ENCODE measurements around the gene BSND.

DNA sequence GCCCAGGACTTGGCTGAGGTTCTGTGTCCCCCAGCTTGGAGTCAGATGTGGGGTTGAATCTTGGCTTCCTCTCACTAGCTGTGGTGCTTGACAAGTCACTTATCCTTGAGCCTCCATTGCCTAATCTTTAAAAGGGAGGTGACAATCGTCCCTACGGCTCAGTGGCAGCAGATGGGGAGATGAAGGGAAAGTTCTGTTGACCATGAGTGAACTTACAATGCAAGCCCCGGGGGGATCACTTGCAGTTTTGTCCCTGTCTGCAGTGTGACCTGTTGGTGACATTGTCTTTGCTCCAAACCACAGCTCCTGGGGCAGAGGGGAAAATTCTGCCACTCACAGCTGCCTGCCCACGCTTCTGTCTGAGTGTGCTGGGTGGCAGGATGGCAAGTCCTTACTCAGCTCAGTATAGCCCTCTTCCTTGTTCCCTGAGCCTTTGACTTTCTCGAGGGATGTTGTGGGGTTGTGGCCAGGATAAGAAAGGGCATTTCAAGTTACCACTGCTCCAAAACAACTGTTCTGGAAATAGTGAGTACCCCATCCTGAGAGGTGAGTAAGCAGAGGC is 42.3 kb downstream of the BSND start:
- TF ChIP-seq, protein P1, sequence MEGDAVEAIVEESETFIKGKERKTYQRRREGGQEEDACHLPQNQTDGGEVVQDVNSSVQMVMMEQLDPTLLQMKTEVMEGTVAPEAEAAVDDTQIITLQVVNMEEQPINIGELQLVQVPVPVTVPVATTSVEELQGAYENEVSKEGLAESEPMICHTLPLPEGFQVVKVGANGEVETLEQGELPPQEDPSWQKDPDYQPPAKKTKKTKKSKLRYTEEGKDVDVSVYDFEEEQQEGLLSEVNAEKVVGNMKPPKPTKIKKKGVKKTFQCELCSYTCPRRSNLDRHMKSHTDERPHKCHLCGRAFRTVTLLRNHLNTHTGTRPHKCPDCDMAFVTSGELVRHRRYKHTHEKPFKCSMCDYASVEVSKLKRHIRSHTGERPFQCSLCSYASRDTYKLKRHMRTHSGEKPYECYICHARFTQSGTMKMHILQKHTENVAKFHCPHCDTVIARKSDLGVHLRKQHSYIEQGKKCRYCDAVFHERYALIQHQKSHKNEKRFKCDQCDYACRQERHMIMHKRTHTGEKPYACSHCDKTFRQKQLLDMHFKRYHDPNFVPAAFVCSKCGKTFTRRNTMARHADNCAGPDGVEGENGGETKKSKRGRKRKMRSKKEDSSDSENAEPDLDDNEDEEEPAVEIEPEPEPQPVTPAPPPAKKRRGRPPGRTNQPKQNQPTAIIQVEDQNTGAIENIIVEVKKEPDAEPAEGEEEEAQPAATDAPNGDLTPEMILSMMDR (IDR thresholded peaks at IDR 0.05): no peak
- no peak for TF ChIP-seq EP300 (IDR thresholded peaks at IDR 0.05)
- no peak for TF ChIP-seq POLR2A (IDR thresholded peaks at IDR 0.05)
